HUES64 (cell line): ENCODE data around the gene QSOX2.

Experiments used
- H3K27ac ChIP-seq: 2 replicates; pipeline ENCODE4 v1.7.0; 2013; ENCODE audit warnings: low read depth, low read length, inconsistent platforms
- H3K27me3 ChIP-seq: 2 replicates; pipeline ENCODE4 v1.6.1; 2013; ENCODE audit warnings: mild to moderate bottlenecking, low read length; ENCODE audit not compliant: insufficient read depth
- H3K36me3 ChIP-seq: 2 replicates; pipeline ENCODE4 v1.6.1; 2013; ENCODE audit warnings: mild to moderate bottlenecking, low read length; ENCODE audit not compliant: insufficient read depth
- H3K4me1 ChIP-seq: 2 replicates; pipeline ENCODE4 v1.6.1; 2013; ENCODE audit warnings: mild to moderate bottlenecking, low read length, moderate library complexity; ENCODE audit not compliant: insufficient read depth
- H3K4me3 ChIP-seq: 2 replicates; pipeline ENCODE4 v1.5.1; 2013; ENCODE audit warnings: mild to moderate bottlenecking, low read length, moderate library complexity
- H3K9ac ChIP-seq: 2 replicates; pipeline ENCODE4 v1.6.1; 2013; ENCODE audit warnings: mild to moderate bottlenecking, low read depth, low read length
- H3K9me3 ChIP-seq: 2 replicates; pipeline ENCODE4 v1.6.1; 2013; ENCODE audit warnings: low read depth, low read length; ENCODE audit not compliant: insufficient read depth
- WGBS: fragments of 150-250, 120-280 bp; methylation state at CpG from one replicate; pipeline ENCODE4 v1.1.7; 2013; ENCODE audit warnings: missing lambda C conversion rate; 5-methylcytosine and 5-hydroxymethylcytosine counted together

Gene QSOX2

GRCh38 chr9:136202454-136203407, 42.9 kb downstream of the QSOX2 start:
- peak overlapping the region; percentile 32; the same call in 1 of the 2 replicates for H3K4me3 ChIP-seq
- no peaks in the 10 kb centered on the region for H3K9me3 ChIP-seq
- WGBS: 13% methylated on average over 99 of the region's 99 CpGs
- H3K4me1 ChIP-seq: no peaks in the 10 kb centered on the region
- H3K27ac ChIP-seq: no peak overlapping the region
- H3K9ac ChIP-seq: no peak overlapping the region
- H3K27me3 ChIP-seq: peaks cover 84% of the 10 kb centered on the region
- no peaks in the 10 kb centered on the region for H3K36me3 ChIP-seq

GRCh38 chr9:136201609-136202453, 43.8 kb downstream of the QSOX2 start:
- H3K4me3 ChIP-seq: no peak overlapping the region
- WGBS: 9% methylated on average over 85 of the region's 85 CpGs
- H3K9ac ChIP-seq: no peak overlapping the region
- no peaks in the 10 kb centered on the region for H3K9me3 ChIP-seq
- peaks cover 2% of the 10 kb centered on the region; the same call in 1 of the 2 replicates for H3K4me1 ChIP-seq
- peaks cover 93% of the 10 kb centered on the region for H3K27me3 ChIP-seq
- H3K36me3 ChIP-seq: no peaks in the 10 kb centered on the region
- no peak overlapping the region for H3K27ac ChIP-seq

- H3K4me1 ChIP-seq: peaks cover 7% of the 10 kb centered on the region; the same call in 1 of the 2 replicates
- WGBS: 59% methylated on average over 13 of the region's 13 CpGs
Measured at GRCh38 chr9:136201174-136201573, 44.4 kb downstream of the QSOX2 start.

GRCh38 chr9:136200424-136200823, 45.2 kb downstream of the QSOX2 start:
- Histone ChIP-seq H3K27ac (no peak overlapping the region), H3K9me3 (no peaks in the 10 kb centered on the region), H3K36me3 (no peaks in the 10 kb centered on the region), H3K27me3 (peaks cover 98% of the 10 kb centered on the region), H3K4me1 (peaks cover 7% of the 10 kb centered on the region; the same call in 1 of the 2 replicates), H3K9ac (no peak overlapping the region), H3K4me3 (no peak overlapping the region)
- 70% methylated on average over 19 of the region's 19 CpGs for WGBS

More at GRCh38 chr9:136201174-136201573, 44.4 kb downstream of the QSOX2 start:
- Histone ChIP-seq H3K27me3 (peaks cover 98% of the 10 kb centered on the region), H3K4me3 (no peak overlapping the region), H3K9me3 (no peaks in the 10 kb centered on the region), H3K36me3 (no peaks in the 10 kb centered on the region), H3K27ac (no peak overlapping the region), H3K9ac (no peak overlapping the region)

- H3K4me3 ChIP-seq: no peak overlapping the region
- no peak overlapping the region for H3K9ac ChIP-seq
- no peaks in the 10 kb centered on the region for H3K36me3 ChIP-seq
- 18% methylated on average over 71 of the region's 71 CpGs for WGBS
- H3K9me3 ChIP-seq: no peaks in the 10 kb centered on the region
- peaks cover 7% of the 10 kb centered on the region; the same call in 1 of the 2 replicates for H3K4me1 ChIP-seq
- peaks cover 100% of the 10 kb centered on the region for H3K27me3 ChIP-seq
- no peak overlapping the region for H3K27ac ChIP-seq
Measured at GRCh38 chr9:136199391-136200288, 46.0 kb downstream of the QSOX2 start.

GRCh38 chr9:136198605-136199083, 47.0 kb downstream of the QSOX2 start:
- no peak overlapping the region for H3K4me3 ChIP-seq
- H3K27ac ChIP-seq: no peak overlapping the region
- WGBS: 1% methylated on average over 62 of the region's 62 CpGs
- no peaks in the 10 kb centered on the region for H3K9me3 ChIP-seq
- peaks cover 100% of the 10 kb centered on the region for H3K27me3 ChIP-seq
- H3K9ac ChIP-seq: no peak overlapping the region
- H3K4me1 ChIP-seq: peaks cover 7% of the 10 kb centered on the region; the same call in 1 of the 2 replicates
- no peaks in the 10 kb centered on the region for H3K36me3 ChIP-seq

GRCh38 chr9:136197930-136198604, 47.5 kb downstream of the QSOX2 start:
- Histone ChIP-seq H3K9me3 (no peaks in the 10 kb centered on the region), H3K4me3 (no peak overlapping the region), H3K27ac (no peak overlapping the region), H3K27me3 (peaks cover 100% of the 10 kb centered on the region), H3K4me1 (peaks cover 7% of the 10 kb centered on the region; the same call in 1 of the 2 replicates), H3K36me3 (no peaks in the 10 kb centered on the region), H3K9ac (no peak overlapping the region)
- WGBS: 16% methylated on average over 18 of the region's 18 CpGs

GRCh38 chr9:136197084-136197875, 48.3 kb downstream of the QSOX2 start:
- H3K9me3 ChIP-seq: no peaks in the 10 kb centered on the region
- WGBS: 19% methylated on average over 35 of the region's 35 CpGs
- H3K36me3 ChIP-seq: no peaks in the 10 kb centered on the region
- H3K27me3 ChIP-seq: peaks cover 100% of the 10 kb centered on the region
- H3K4me3 ChIP-seq: peak overlapping the region; percentile 19; the same call in 1 of the 2 replicates
- H3K27ac ChIP-seq: no peak overlapping the region
- peaks cover 9% of the 10 kb centered on the region for H3K4me1 ChIP-seq
- H3K9ac ChIP-seq: no peak overlapping the region

GRCh38 chr9:136196404-136197083, 49.1 kb downstream of the QSOX2 start:
- Histone ChIP-seq H3K4me3 (peak overlapping the region; percentile 19; the same call in 1 of the 2 replicates), H3K36me3 (no peaks in the 10 kb centered on the region), H3K4me1 (peaks cover 12% of the 10 kb centered on the region), H3K27ac (no peak overlapping the region), H3K9ac (no peak overlapping the region), H3K9me3 (no peaks in the 10 kb centered on the region), H3K27me3 (peaks cover 100% of the 10 kb centered on the region)
- WGBS: 9% methylated on average over 16 of the region's 16 CpGs
